ENCODE measurements around the gene CTRL. TPM values are rescaled to one million over a fixed set of nuclear protein-coding genes. Genes with fewer than 3 reads are reported as not detected.

Gene CTRL
- polyA plus RNA-seq, 1 donor (not counting 4 experiments of a cell fraction or from before 2014, with no cell fraction given) = 0.10 TPM

DNA sequence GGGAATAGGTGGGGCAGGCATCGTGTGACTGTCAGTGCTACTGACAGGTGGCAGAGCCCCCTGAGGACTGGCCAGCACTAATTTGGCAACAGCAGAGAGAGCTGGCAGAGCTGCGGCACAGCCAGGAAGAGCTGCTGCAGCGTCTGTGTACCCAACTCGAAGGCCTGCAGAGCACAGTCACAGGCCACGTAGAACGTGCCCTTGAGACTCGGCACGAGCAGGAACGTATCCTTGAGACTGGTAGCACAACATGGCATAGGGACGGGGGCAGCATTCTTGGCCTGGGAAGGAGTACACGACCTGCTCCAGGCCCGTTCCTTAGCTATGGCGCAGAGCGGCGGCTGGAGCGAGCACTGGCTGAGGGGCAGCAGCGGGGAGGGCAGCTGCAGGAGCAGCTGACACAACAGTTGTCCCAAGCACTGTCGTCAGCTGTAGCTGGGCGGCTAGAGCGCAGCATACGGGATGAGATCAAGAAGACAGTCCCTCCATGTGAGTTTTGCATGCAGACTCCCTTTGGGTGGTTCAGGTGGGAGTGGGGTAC is 50.0 kb downstream of the CTRL start:
- peaks cover 55 to 59% of the 10 kb centered on the region in 2 experiments for H3K36me3 ChIP-seq (ENCODE audit: control insufficient read depth in 2 of 2, extremely low read depth in 1 of 2, insufficient read depth in 2 of 2, low read length in 2 of 2)
- H4K20me1 ChIP-seq (ENCODE audit: control insufficient read depth, extremely low read depth, insufficient read depth, low read length) = peaks cover 15% of the 10 kb centered on the region
- TF ChIP-seq EZH2 (IDR thresholded peaks at IDR 0.05; ENCODE audit: low read length) = no peak
- TF ChIP-seq, protein P1, sequence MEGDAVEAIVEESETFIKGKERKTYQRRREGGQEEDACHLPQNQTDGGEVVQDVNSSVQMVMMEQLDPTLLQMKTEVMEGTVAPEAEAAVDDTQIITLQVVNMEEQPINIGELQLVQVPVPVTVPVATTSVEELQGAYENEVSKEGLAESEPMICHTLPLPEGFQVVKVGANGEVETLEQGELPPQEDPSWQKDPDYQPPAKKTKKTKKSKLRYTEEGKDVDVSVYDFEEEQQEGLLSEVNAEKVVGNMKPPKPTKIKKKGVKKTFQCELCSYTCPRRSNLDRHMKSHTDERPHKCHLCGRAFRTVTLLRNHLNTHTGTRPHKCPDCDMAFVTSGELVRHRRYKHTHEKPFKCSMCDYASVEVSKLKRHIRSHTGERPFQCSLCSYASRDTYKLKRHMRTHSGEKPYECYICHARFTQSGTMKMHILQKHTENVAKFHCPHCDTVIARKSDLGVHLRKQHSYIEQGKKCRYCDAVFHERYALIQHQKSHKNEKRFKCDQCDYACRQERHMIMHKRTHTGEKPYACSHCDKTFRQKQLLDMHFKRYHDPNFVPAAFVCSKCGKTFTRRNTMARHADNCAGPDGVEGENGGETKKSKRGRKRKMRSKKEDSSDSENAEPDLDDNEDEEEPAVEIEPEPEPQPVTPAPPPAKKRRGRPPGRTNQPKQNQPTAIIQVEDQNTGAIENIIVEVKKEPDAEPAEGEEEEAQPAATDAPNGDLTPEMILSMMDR (optimal IDR thresholded peaks at IDR 0.05 in 1 of 3, IDR thresholded peaks at IDR 0.05 in 1 of 3, conservative IDR thresholded peaks at IDR 0.05 in 1 of 3; ENCODE audit: extremely low read depth in 1 of 3, insufficient read depth in 2 of 3, low read length in 3 of 3) = no peak
- dilution Hi-C loops (cut with MboI; ENCODE audit: extremely low pct_ligation_motif_present, low sequenced_read_pairs) = no loop called here
- no peaks in the 10 kb centered on the region for H3K9me1 ChIP-seq (ENCODE audit: control insufficient read depth, extremely low read depth, insufficient read depth, low read length)
- DNase-seq (ENCODE audit: low read depth, low spot score) (no peak), FAIRE-seq (no peak)
- H3K4me2 ChIP-seq (ENCODE audit: control insufficient read depth, extremely low read depth, insufficient read depth, low read depth, low read length) = no peak overlapping the region
- H3K9me3 ChIP-seq (ENCODE audit: control insufficient read depth, low read depth, low read length) = no peaks in the 10 kb centered on the region
- no peak overlapping the region for H3K9ac ChIP-seq (ENCODE audit: control insufficient read depth, extremely low read depth, insufficient read depth, low read length)
- H3K4me3 ChIP-seq (ENCODE audit: control insufficient read depth in 2 of 3, extremely low read depth in 1 of 3, insufficient read depth in 2 of 3, low read depth in 1 of 3, low read length in 3 of 3) = no peak overlapping the region
- H3K27me3 ChIP-seq (ENCODE audit: control insufficient read depth, extremely low read depth, insufficient read depth, low read length) = no peaks in the 10 kb centered on the region
- no peaks in the 10 kb centered on the region for H3K79me2 ChIP-seq (ENCODE audit: control insufficient read depth, insufficient read depth, low read length)
- H3K27ac ChIP-seq (ENCODE audit: control insufficient read depth, insufficient read depth, low read length) = no peak overlapping the region
- peaks cover 4% of the 10 kb centered on the region for H3K4me1 ChIP-seq (ENCODE audit: control insufficient read depth, extremely low read depth, insufficient read depth, low read length)
- no peak overlapping the region for H2AFZ ChIP-seq (ENCODE audit: control insufficient read depth, low read length)

GRCh38 chr16:67880584-67880983 is 51.1 kb downstream of the CTRL start:
- H3K4me3 ChIP-seq (ENCODE audit: control insufficient read depth in 2 of 3, extremely low read depth in 1 of 3, insufficient read depth in 2 of 3, low read depth in 1 of 3, low read length in 3 of 3) = no peak overlapping the region
- H3K27ac ChIP-seq (ENCODE audit: control insufficient read depth, insufficient read depth, low read length) = no peak overlapping the region
- H2AFZ ChIP-seq (ENCODE audit: control insufficient read depth, low read length) = no peak overlapping the region
- H3K36me3 ChIP-seq (ENCODE audit: control insufficient read depth in 2 of 2, extremely low read depth in 1 of 2, insufficient read depth in 2 of 2, low read length in 2 of 2) = peaks cover 61 to 64% of the 10 kb centered on the region in 2 experiments
- FAIRE-seq (no peak), DNase-seq (ENCODE audit: low read depth, low spot score) (no peak)
- H3K9ac ChIP-seq (ENCODE audit: control insufficient read depth, extremely low read depth, insufficient read depth, low read length) = no peak overlapping the region
- peaks cover 15% of the 10 kb centered on the region for H4K20me1 ChIP-seq (ENCODE audit: control insufficient read depth, extremely low read depth, insufficient read depth, low read length)
- H3K27me3 ChIP-seq (ENCODE audit: control insufficient read depth, extremely low read depth, insufficient read depth, low read length) = no peaks in the 10 kb centered on the region
- no peaks in the 10 kb centered on the region for H3K9me1 ChIP-seq (ENCODE audit: control insufficient read depth, extremely low read depth, insufficient read depth, low read length)
- TF ChIP-seq, protein P1 (optimal IDR thresholded peaks at IDR 0.05 in 1 of 3, IDR thresholded peaks at IDR 0.05 in 1 of 3, conservative IDR thresholded peaks at IDR 0.05 in 1 of 3; ENCODE audit: extremely low read depth in 1 of 3, insufficient read depth in 2 of 3, low read length in 3 of 3) = no peak
- TF ChIP-seq EZH2 (IDR thresholded peaks at IDR 0.05; ENCODE audit: low read length) = no peak
- H3K4me1 ChIP-seq (ENCODE audit: control insufficient read depth, extremely low read depth, insufficient read depth, low read length) = peaks cover 4% of the 10 kb centered on the region
- peaks cover 4% of the 10 kb centered on the region for H3K79me2 ChIP-seq (ENCODE audit: control insufficient read depth, insufficient read depth, low read length)
- no peaks in the 10 kb centered on the region for H3K9me3 ChIP-seq (ENCODE audit: control insufficient read depth, low read depth, low read length)
- dilution Hi-C loops (cut with MboI; ENCODE audit: extremely low pct_ligation_motif_present, low sequenced_read_pairs) = no loop called here
- H3K4me2 ChIP-seq (ENCODE audit: control insufficient read depth, extremely low read depth, insufficient read depth, low read depth, low read length) = no peak overlapping the region
